GM19455 (cell line): ENCODE measurements around the gene ARRDC1.
A peak's percentile ranks its signal among the peaks of the same experiment; 100 is the strongest.
"Not testable (repeated sequence)": the region's sequence is repeated elsewhere in the genome, so short reads cannot be mapped to it uniquely, and the experiment has no call there.

Source experiments
- ATAC-seq: cut with Tn5 transposase; IDR thresholded peaks from one replicate; pipeline ENCODE4 v1.9.1; 2021; ENCODE audit not compliant: unreplicated experiment

ARRDC1 gene, protein sequence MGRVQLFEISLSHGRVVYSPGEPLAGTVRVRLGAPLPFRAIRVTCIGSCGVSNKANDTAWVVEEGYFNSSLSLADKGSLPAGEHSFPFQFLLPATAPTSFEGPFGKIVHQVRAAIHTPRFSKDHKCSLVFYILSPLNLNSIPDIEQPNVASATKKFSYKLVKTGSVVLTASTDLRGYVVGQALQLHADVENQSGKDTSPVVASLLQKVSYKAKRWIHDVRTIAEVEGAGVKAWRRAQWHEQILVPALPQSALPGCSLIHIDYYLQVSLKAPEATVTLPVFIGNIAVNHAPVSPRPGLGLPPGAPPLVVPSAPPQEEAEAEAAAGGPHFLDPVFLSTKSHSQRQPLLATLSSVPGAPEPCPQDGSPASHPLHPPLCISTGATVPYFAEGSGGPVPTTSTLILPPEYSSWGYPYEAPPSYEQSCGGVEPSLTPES

DNA sequence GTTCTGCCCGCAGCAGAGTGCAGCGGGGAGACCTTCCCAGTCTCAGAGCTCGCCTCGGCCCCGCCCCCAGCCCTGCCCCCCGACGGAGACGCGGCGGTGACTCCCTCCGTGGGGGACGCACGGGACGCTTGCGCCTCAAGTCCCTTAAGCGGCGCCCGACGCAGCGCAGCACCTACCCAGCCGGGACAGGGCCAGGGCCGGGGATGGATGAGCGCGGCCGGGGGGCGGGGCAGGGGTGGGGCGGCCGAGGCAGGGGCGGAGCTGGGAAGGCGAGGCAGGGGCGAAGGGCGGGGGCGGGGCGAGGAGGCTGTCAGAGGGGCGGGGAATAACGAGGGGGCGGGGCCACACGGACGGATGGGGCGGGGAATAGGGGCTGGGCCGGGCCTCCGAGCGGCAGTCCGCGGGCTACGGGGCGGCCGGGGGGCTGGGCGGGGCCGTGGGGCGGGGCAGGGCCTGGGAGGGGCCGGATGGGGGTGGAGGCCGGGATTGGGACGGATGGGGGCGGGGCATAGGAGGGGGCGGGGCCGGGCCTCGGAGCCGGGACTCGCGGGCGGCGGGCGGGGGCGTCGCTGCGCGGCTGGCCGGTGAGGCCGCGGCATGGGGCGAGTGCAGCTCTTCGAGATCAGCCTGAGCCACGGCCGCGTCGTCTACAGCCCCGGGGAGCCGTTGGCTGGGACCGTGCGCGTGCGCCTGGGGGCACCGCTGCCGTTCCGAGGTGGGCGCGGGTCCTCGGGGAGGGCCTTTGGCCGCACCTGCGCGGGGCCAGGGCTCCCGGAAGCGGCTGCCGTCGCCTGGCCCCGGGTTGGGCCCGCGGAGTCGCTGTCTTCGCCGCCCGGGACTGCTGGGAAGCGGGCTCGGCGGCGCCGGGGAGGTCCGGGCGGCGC is at the start of gene ARRDC1:
Gene ARRDC1, plus strand, starts transcription at position 566 of the 884 bp plus-strand sequence. Its CDS starts 32 bp downstream, at position 598.
- ATAC-seq: peak; percentile 64

DNA sequence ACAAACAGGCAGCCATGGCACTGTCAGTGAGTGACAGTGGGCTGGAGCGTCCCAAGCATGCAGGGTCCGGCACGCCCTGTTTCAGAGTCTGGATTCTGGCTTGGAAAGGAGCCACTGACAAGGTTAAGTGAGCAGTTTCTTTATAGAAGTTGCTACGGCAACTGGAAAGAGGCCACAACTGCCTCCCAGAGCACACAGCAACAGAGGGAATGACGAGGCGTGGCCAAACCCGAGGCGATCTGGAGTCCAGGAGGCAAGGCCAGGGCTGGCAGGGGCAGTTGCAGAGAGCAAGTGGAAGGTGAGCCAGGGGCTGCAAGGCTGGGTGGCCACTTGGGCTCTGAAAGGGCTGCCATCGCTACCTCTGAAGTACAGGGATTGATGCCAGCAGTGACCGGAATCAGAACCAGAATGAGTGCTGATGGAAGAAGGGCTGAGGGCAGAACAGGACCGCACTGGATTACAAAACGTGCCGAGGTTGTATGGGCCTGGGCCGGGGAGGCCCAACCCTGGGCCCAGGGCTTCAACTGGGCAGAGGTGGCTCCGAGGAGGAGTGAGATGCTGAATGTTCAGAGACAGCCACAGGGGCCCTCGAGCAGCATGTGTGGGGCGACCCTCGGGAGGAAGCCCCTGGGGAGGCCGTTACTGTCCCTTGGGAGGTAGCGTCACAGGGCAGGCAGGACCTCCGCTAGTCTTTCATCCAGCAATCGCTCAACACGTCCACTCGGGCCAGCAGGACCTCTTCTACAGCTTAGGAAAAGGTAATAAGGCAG is 49.2 kb upstream of the ARRDC1 start:
- ATAC-seq: no peak

DNA sequence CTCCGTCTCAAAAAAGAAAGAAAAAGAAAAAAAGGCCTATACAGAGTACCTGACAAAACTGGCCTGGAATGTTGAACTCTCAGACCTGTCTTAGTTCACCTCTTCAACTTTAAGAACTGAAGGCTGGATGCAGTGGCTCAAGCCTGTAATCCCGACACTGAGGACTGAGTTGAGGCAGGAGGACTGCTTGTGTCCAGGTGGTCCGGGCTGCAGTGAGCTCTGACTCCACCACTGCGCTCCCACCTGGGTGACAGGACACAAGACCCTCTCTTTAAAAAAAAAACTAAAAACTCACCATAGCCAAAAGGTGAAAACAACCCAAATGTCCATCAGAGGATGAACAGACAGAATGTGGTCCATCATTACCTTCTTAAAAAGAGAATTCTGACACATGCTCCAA is 47.4 kb upstream of the ARRDC1 start:
- no peak for ATAC-seq

DNA sequence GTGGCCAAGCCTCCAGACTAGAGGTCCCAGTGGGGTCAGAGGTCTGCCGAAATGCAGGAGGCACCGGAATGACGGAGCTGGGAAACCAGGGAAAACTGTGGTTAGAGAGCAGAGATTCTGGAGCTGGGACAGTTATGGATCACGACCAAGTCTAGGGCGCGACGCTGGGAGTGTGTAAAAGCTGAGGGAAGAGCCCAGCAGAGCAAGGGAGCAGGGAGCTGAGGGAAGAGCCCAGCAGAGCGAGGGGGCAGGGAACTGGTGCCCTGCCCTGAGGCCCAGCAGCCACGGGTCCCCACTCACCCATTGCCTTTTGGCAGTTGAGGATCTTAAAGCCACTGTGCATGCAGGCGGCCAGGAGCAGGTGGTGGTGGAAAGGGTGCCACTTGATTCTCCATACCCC is 41.4 kb upstream of the ARRDC1 start:
- no peak for ATAC-seq

DNA sequence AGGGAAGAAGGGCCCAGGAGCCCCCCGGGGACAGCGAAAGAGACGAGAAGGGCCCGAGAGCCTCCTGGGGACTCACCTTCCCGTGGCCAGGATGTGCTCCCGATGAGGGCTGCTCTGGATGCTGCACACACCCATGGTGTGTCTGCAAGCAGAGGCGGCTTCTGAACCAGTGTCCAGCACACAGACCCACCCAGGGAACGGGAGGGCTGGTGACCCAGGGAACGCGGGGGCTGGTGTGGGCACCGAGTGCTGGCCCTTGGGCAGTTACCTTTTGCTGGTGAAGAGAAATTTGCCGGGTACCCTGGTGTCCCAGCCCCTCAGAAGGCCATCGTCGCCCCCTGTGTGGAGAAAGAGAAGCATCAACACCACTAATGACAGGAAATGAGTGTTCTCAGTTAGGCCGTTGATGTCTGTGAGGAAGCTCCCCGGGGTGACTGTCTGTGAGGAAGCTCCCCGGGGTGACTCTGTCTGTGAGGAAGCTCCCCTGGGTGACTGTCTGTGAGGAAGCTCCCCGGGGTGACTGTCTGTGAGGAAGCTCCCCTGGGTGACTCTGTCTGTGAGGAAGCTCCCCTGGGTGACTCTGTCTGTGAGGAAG is 40.6 kb upstream of the ARRDC1 start:
- no peak for ATAC-seq

DNA sequence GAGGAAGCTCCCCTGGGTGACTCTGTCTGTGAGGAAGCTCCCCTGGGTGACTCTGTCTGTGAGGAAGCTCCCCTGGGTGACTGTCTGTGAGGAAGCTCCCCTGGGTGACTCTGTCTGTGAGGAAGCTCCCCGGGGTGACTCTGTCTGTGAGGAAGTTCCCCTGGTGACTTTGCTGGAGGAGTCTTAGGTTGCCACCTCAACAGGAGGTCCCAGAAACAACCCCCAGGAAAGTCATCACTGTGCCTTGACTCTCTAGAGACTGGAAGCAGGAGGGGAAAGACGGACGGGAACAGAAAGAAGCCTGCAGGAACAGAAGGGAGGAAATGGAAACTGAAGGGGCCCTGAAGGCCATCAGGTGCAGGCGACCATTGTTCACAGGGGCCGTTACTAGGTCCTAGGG is 37.0 kb upstream of the ARRDC1 start:
- ATAC-seq: not testable (repeated sequence)

DNA sequence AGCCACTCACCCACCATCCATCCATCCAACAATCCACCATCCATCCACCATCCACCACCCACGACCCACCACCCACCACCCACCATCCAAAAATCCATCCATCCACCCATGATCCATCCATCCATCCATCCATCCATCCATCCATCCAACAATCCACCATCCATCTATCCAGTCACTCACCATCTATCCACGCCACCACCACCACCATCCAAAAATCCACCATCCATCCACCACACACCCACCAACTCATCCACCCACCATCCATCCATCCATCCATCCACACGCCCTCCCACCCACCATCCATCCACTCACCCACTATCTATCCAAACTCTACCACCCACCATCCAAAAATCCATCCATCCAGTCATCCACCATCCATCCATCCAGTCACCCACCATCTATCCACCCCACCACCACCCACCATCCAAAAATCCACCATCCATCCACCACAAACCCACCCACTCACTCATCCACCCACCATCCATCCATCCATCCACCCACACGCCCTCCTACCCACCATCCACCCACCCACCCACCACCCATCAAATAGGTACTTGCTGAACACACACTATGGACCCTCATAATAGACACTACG is 35.8 kb upstream of the ARRDC1 start:
- no peak for ATAC-seq

DNA sequence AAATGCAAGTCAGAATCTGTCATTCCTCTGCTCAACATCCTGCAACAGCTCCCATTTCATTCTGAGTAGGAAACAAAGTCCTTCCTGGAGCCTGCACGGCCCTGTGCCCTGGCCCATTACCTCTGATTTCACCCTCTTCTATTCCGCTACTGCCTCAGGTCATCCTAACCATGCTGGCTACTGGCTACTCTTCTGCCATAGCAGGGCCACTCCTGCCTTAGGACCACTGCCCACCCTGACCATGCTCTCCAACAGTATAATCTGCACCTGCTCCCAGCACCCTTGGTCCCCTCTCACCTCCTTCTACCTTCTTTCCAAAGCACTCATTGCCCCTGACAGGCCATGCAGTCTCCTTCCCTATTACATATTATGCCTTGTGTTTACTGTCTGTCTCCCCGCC is 34.9 kb upstream of the ARRDC1 start:
- no peak for ATAC-seq

DNA sequence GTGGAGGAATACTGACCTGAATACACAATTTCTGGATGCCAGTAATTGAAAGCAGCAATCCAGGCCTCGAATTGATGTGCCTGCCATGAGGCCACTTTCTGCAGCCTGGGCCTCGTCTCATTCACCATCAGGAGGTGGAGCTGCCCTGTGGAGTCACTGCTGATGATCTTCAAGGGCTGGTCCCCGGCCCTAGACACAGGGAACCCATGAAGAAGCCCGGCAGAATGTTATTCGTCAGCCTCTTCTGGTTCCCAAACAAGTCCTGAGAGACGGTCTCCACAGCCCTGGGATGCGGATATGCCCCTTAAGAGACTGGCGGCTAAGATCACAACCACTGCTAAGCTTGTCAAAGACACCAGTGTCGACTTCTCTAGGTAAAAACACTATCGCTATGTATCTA is 31.3 kb upstream of the ARRDC1 start:
- no peak for ATAC-seq

DNA sequence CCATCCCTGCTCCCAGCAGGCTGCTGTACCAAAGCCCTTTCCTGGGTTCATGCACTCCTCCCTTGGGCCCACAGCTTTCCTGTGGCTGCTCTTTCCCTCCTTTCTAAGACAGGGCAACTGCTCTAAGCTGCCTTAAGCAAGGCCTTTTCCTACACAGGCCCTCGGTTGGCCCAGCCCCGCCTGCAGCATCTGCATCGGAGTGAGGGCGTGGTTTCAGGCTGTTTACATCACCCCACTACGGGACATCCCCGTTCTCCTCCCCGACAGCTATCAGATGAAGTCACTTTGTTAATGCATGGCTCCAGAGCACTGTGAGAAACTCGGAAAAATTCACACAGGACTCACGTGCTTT is 30.1 kb upstream of the ARRDC1 start:
- no peak for ATAC-seq

DNA sequence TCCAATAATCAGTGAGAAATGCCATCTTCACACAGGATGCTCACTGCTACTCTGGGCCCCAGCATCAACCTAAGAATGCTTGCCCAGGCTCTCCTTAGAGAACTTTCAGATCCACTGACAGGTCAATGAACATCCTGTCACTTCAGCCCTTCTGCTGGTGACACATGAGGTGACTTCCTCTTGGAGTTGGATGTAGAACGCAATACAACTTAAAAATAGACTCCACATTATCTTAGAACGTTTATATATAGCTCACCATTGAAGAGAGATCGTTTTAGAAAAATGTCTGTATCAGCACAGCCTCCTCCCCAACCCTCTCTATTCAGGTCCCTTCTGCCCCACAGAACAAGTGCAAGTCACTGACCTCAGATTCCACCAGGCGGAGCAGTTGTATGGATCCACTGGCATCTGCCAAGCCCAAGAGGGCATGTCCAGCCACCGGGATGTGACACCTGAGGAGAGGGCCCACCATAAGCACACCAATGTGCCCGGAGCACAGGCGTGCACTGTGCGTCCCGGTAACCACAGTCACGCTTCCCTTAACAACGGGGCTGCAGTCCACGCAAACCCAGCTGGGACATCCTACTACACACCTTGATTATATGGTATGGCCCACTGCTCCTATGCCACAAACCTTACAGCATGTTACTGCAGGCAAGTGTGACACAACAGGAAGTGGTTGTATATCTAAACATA is 29.6 kb upstream of the ARRDC1 start:
- no peak for ATAC-seq

DNA sequence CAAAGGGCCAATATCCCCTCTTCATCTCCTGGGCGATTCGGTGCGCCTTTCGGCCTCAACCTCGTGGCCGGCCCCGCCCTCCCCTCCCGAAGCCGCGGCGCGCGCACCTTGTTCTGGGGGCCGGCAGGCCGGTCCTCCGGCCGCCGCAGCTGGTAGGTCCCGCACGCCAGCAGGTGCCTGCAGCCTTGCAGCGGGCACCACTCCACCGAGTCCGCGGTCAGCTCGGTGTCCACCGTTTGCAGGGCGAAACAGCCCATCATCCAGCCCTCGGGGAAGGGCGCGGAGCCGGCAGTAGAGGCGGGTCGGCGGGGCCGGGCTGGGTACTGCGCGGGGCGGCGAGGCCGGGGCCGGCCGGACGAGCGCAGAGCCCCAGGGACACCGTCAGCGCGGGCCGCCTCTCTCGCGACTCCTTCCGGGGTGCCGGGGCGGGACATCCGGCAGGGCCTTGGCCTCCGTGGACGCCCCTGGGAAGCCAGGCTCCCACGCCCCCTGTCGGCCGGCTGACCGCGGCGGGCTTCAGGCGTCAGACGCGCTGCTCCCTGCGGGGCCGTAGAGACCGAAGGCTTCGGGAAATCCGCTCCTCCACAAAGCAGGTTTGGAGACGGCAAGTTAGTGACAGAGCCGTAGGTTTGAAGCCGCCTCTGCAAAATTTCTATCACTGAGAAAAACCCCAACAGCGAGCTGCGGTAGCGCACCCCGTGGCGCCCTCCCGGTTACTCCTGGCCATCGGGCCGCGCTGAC is 26.8 kb upstream of the ARRDC1 start, which contains the start of gene DPH7:
Gene DPH7, minus strand, starts transcription at position 408 of the 741 bp plus-strand sequence. Its CDS starts 148 bp downstream, at position 260.
- peak; percentile 85 for ATAC-seq

DNA sequence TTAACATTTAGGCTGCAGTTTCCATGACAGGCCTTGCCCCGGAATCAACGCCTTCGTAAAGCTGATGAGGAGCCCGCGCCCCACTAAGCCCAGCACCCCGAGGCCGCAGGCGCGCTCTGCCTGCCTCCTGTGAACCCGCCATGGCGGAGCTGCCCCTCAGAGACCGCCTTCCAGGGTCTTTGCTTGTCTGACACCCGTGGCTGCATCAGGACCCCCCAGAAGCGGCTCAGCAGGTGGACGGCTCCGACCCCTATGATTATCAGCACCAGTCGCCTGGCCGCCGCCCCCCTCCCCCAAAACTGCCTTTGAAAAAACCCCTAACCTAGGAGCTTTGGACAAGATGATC is 26.3 kb upstream of the ARRDC1 start:
- no peak for ATAC-seq

DNA sequence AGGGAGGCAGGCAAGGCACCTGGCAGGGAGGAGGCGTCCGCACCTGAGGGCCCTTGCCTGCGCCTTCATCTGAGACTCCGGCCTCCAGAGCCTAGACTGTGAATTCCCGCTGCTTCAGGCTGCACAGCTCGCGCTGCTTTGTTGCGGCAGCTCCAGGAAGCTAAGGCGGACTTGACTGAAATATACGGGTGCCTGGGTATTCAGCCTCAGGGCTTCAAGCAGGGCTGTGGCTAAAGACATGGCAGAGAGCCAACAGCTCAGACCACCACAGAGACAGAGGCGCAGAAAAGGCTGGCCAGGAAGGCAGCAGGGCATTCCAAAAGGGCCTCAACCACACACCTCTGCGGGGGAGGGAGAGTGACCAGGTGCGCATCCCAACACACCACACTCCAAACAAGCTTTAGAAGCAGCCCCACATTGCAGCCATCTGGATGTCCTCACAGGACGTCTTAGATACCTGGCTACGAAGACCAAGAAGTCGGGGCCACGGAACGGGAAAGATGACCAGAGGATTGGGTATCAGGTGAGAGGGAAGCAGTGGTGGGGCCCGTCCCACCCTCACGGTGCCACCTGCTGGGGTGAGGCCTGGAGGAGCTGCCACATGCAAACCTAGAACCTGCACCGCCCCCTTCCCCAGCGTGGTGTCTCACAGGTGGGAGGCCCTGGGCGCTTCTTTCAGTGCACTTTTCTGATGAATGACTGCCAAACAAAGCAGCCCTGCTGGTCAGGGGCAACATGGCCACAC is 25.1 kb upstream of the ARRDC1 start:
- ATAC-seq: no peak

DNA sequence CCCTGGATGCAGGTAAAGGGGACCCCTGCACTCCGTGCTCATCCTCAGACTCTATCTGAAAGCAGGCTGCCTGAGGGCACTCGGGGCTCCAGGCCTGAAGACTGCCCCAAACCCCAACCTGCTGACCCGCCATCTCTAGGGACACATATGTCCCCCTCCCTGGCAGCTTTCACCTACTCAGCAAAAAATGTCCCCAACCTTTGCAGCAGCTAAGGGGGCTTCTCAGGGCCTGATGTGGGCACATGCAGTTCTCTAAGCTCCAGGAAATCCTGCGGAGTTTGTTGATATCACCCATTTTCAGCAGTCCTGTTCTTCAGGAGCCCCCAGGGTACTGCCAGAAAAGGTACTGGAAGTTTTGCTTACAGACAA is 24.5 kb upstream of the ARRDC1 start:
- no peak for ATAC-seq

DNA sequence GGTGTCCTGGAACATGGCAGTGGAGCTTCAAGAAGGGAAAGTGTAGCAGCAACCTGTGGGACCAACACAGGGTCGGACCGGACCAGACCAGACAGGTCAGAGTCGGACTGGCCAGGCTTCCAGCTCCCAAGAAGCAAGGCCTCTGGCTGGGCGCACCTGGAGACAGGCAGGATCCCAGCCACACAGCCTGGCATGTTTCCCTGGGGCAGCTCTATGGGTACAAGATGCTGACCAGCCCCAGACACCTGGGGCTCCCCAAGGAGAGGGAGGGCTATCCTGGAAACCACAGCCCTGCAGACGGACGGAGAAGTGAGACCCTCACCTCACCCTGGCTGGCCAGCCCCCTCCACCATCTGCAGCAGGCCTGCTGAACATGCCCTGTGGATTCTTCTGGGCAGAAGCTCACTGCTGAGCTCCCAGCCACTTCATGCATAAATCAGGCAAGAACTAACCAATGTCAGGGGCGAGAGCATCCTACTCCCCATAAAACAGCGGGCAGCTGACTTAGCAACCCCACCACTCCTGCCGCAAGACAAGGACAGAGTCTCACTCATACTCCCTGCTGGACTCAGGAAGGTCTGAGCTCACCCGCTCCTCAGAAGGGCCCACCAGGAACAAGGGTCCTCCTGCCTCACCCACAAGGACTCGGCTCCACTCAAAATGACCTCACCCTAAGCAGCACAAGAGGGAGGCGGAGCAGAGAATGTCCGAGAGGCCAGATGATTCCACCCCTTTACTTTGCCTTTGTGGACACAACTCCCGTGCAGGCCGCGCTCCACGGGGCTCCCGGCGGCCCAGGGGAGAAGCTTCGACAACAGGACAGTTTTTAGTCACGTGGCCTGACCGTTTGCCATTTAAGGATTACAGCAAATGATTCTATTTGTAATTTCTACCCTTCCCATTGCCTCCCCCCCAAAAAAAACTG is 23.9 kb upstream of the ARRDC1 start:
- ATAC-seq: no peak

DNA sequence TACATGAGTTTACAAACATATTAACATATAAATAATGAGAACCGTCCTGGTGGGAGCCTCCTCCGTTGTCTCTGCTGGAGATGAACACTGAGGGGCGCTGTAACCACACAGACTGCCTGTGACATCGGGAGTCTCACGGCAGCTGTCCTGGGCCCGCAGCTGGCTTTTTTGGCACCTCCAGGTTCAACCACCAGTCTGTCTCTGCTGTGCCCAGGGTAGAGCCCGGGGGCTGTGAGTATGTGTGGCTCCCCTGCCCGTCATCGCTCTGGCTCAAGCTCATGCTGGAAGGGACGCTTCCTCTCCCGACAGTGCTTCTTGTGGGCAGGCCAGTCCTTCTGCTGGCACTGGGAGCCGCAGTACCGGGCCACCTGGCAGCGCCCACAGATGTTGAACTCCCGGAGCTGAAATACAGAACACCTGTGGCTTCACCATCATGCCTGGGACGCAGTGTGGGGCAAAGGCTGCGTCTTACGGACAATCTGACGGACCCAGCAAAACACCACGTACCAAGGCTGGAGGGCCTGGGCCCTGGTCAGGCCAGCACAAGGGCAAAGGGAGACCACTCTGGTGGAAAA is 23.1 kb upstream of the ARRDC1 start:
- ATAC-seq: no peak
